Central memory CD8-positive, alpha-beta T cell (primary cell): Measurements from ENCODE around the gene DAO.
A peak's percentile ranks its signal among the peaks of the same experiment; 100 is the strongest.
"Not testable (repeated sequence)": the region's sequence is repeated elsewhere in the genome, so short reads cannot be mapped to it uniquely, and the experiment has no call there.

Experiments used
- ATAC-seq: fragments of 150-1000 bp; cut with Tn5 transposase; replicated peaks from 2 replicates; pipeline ENCODE4 v1.10.0; 2022; ENCODE audit warnings: mild to moderate bottlenecking, moderate FRiP score, moderate number of reproducible peaks; ENCODE audit not compliant: poor library complexity, severe bottlenecking; ENCODE audit errors: extremely low read depth
- DNase-seq, 2 donors: peaks; one replicate each; pipeline ENCODE4 v3.0.0; 2021; ENCODE audit warnings: low spot score in 2 of 2
- H3K27ac Mint-ChIP-seq: one replicate; pipeline ENCODE4 v1.8.0; 2022; ENCODE audit warnings: low read depth, mild to moderate bottlenecking, moderate library complexity, mixed read lengths
- H3K27me3 Mint-ChIP-seq: one replicate; pipeline ENCODE4 v1.8.0; 2022; ENCODE audit warnings: mixed read lengths
- H3K36me3 Mint-ChIP-seq: one replicate; pipeline ENCODE4 v1.8.0; 2022; ENCODE audit warnings: mild to moderate bottlenecking, moderate library complexity, mixed read lengths; ENCODE audit not compliant: insufficient read depth
- H3K4me1 Mint-ChIP-seq: one replicate; pipeline ENCODE4 v1.8.0; 2022; ENCODE audit warnings: mixed read lengths
- H3K4me3 Mint-ChIP-seq: one replicate; pipeline ENCODE4 v1.8.0; 2022; ENCODE audit warnings: mild to moderate bottlenecking, moderate library complexity, mixed read lengths
- H3K9me3 Mint-ChIP-seq: one replicate; pipeline ENCODE4 v1.8.0; 2022; ENCODE audit warnings: mixed read lengths

Gene DAO

GRCh38 chr12:108865169-108865568 is 14.7 kb upstream of the DAO start:
- H3K9me3 Mint-ChIP-seq: no peaks in the 10 kb centered on the region
- no peak overlapping the region for H3K27ac Mint-ChIP-seq
- DNase-seq: no peak
- no peaks in the 10 kb centered on the region for H3K36me3 Mint-ChIP-seq
- ATAC-seq: no peak
- no peaks in the 10 kb centered on the region for H3K27me3 Mint-ChIP-seq
- H3K4me3 Mint-ChIP-seq: no peak overlapping the region
- no peaks in the 10 kb centered on the region for H3K4me1 Mint-ChIP-seq

GRCh38 chr12:108866083-108866482 is 13.8 kb upstream of the DAO start:
- DNase-seq, H3K4me3 Mint-ChIP-seq, H3K9me3 Mint-ChIP-seq, H3K4me1 Mint-ChIP-seq, H3K36me3 Mint-ChIP-seq, ATAC-seq, H3K27ac Mint-ChIP-seq, H3K27me3 Mint-ChIP-seq: not testable (repeated sequence)

- H3K9me3 Mint-ChIP-seq: no peaks in the 10 kb centered on the region
- no peak for DNase-seq
- no peak overlapping the region for H3K27ac Mint-ChIP-seq
- no peaks in the 10 kb centered on the region for H3K36me3 Mint-ChIP-seq
- no peak for ATAC-seq
- H3K27me3 Mint-ChIP-seq: no peaks in the 10 kb centered on the region
- H3K4me3 Mint-ChIP-seq: no peak overlapping the region
- no peaks in the 10 kb centered on the region for H3K4me1 Mint-ChIP-seq
Measured at GRCh38 chr12:108868781-108869180, 11.1 kb upstream of the DAO start.

GRCh38 chr12:108875280-108875679 is 4.6 kb upstream of the DAO start:
- ATAC-seq (no peak), DNase-seq (no peak)
- Mint-ChIP-seq H3K27ac (no peak overlapping the region), H3K36me3 (no peaks in the 10 kb centered on the region), H3K27me3 (no peaks in the 10 kb centered on the region), H3K4me1 (no peaks in the 10 kb centered on the region), H3K9me3 (no peaks in the 10 kb centered on the region), H3K4me3 (no peak overlapping the region)

- no peaks in the 10 kb centered on the region for H3K36me3 Mint-ChIP-seq
- H3K27ac Mint-ChIP-seq: no peak overlapping the region
- ATAC-seq: no peak
- no peak overlapping the region for H3K4me3 Mint-ChIP-seq
- no peaks in the 10 kb centered on the region for H3K9me3 Mint-ChIP-seq
- no peak for DNase-seq
- no peaks in the 10 kb centered on the region for H3K4me1 Mint-ChIP-seq
- no peaks in the 10 kb centered on the region for H3K27me3 Mint-ChIP-seq
Measured at GRCh38 chr12:108875682-108876361, 4.1 kb upstream of the DAO start.

GRCh38 chr12:108876550-108876949 is 3.3 kb upstream of the DAO start:
- DNase-seq: no peak
- H3K4me1 Mint-ChIP-seq: no peaks in the 10 kb centered on the region
- no peak for ATAC-seq
- H3K27ac Mint-ChIP-seq: no peak overlapping the region
- no peaks in the 10 kb centered on the region for H3K9me3 Mint-ChIP-seq
- H3K36me3 Mint-ChIP-seq: no peaks in the 10 kb centered on the region
- no peaks in the 10 kb centered on the region for H3K27me3 Mint-ChIP-seq
- H3K4me3 Mint-ChIP-seq: no peak overlapping the region

- Mint-ChIP-seq H3K27ac (no peak overlapping the region), H3K9me3 (no peaks in the 10 kb centered on the region), H3K4me1 (no peaks in the 10 kb centered on the region), H3K27me3 (no peaks in the 10 kb centered on the region), H3K36me3 (no peaks in the 10 kb centered on the region), H3K4me3 (no peak overlapping the region)
- DNase-seq: no peak
- ATAC-seq: no peak
Measured at GRCh38 chr12:108881953-108882352, 2.1 kb downstream of the DAO start.

- no peak overlapping the region for H3K27ac Mint-ChIP-seq
- no peaks in the 10 kb centered on the region for H3K27me3 Mint-ChIP-seq
Measured at GRCh38 chr12:108884116-108885012, 4.5 kb downstream of the DAO start.

GRCh38 chr12:108886873-108887629 is 7.2 kb downstream of the DAO start:
- Mint-ChIP-seq H3K27me3 (no peaks in the 10 kb centered on the region), H3K27ac (no peak overlapping the region), H3K4me1 (no peaks in the 10 kb centered on the region), H3K9me3 (no peaks in the 10 kb centered on the region), H3K4me3 (no peak overlapping the region), H3K36me3 (no peaks in the 10 kb centered on the region)
- DNase-seq: no peak
- ATAC-seq: no peak

More at GRCh38 chr12:108884116-108885012, 4.5 kb downstream of the DAO start:
- peak; percentile 28 to 31 for DNase-seq
- Mint-ChIP-seq H3K36me3 (no peaks in the 10 kb centered on the region), H3K4me1 (no peaks in the 10 kb centered on the region), H3K4me3 (no peak overlapping the region), H3K9me3 (no peaks in the 10 kb centered on the region)
- peak; percentile 54 for ATAC-seq

- Mint-ChIP-seq H3K27me3 (no peaks in the 10 kb centered on the region), H3K4me3 (no peak overlapping the region), H3K27ac (no peak overlapping the region), H3K9me3 (no peaks in the 10 kb centered on the region), H3K36me3 (no peaks in the 10 kb centered on the region), H3K4me1 (no peaks in the 10 kb centered on the region)
- no peak for DNase-seq
- ATAC-seq: no peak
Measured at GRCh38 chr12:108888031-108888430, 8.1 kb downstream of the DAO start.

GRCh38 chr12:108890208-108890607 is 10.3 kb downstream of the DAO start:
- no peak overlapping the region for H3K4me3 Mint-ChIP-seq
- H3K4me1 Mint-ChIP-seq: no peaks in the 10 kb centered on the region
- H3K27ac Mint-ChIP-seq: no peak overlapping the region
- ATAC-seq (no peak), DNase-seq (no peak)
- H3K9me3 Mint-ChIP-seq: no peaks in the 10 kb centered on the region
- no peaks in the 10 kb centered on the region for H3K36me3 Mint-ChIP-seq
- H3K27me3 Mint-ChIP-seq: no peaks in the 10 kb centered on the region

- DNase-seq: no peak
- Mint-ChIP-seq H3K9me3 (no peaks in the 10 kb centered on the region), H3K4me3 (no peak overlapping the region), H3K27ac (no peak overlapping the region), H3K36me3 (no peaks in the 10 kb centered on the region), H3K4me1 (no peaks in the 10 kb centered on the region), H3K27me3 (no peaks in the 10 kb centered on the region)
- no peak for ATAC-seq
Measured at GRCh38 chr12:108895220-108895802, 15.4 kb downstream of the DAO start.
